Measurements from ENCODE around the gene UBC.

Gene UBC

GRCh38 chr12:124914392-124915238, at the start of gene UBC:
UBC (minus strand) TSS chr12:124914650; CDS start chr12:124913771, 879 bp downstream.
- peak; percentile 86 for DNase-seq (ENCODE audit: low read depth, low spot score)

- no peak for DNase-seq (ENCODE audit: low read depth, low spot score)
These were observed 48.8 kb upstream of the UBC start for GRCh38 chr12:124963211-124963610.

- DNase-seq (ENCODE audit: low read depth, low spot score), result no peak
These were observed 46.6 kb upstream of the UBC start for GRCh38 chr12:124961055-124961454.

GRCh38 chr12:124956571-124956970, 42.1 kb upstream of the UBC start:
- no peak for DNase-seq (ENCODE audit: low read depth, low spot score)

- no peak for DNase-seq (ENCODE audit: low read depth, low spot score)
These were observed 40.3 kb upstream of the UBC start for GRCh38 chr12:124954771-124955170.

- no peak for DNase-seq (ENCODE audit: low read depth, low spot score)
These were observed 39.4 kb upstream of the UBC start for GRCh38 chr12:124953689-124954405.

- no peak for DNase-seq (ENCODE audit: low read depth, low spot score)
These were observed 38.4 kb upstream of the UBC start for GRCh38 chr12:124952801-124953200.

- DNase-seq (ENCODE audit: low read depth, low spot score), result no peak
These were observed 37.8 kb upstream of the UBC start for GRCh38 chr12:124952295-124952694.

- no peak for DNase-seq (ENCODE audit: low read depth, low spot score)
These were observed 35.6 kb upstream of the UBC start for GRCh38 chr12:124949779-124950728.

GRCh38 chr12:124949066-124949465, 34.6 kb upstream of the UBC start:
- no peak for DNase-seq (ENCODE audit: low read depth, low spot score)

GRCh38 chr12:124947561-124948398, 33.3 kb upstream of the UBC start:
- DNase-seq (ENCODE audit: low read depth, low spot score), result no peak

- no peak for DNase-seq (ENCODE audit: low read depth, low spot score)
These were observed 32.6 kb upstream of the UBC start for GRCh38 chr12:124947013-124947412.

- DNase-seq (ENCODE audit: low read depth, low spot score), result no peak
These were observed 32.0 kb upstream of the UBC start for GRCh38 chr12:124946447-124946793.

GRCh38 chr12:124941170-124941527, 26.7 kb upstream of the UBC start:
- DNase-seq (ENCODE audit: low read depth, low spot score), result no peak

GRCh38 chr12:124940393-124941169, 26.1 kb upstream of the UBC start:
- peak; percentile 66 for DNase-seq (ENCODE audit: low read depth, low spot score)

GRCh38 chr12:124940143-124940392, 25.6 kb upstream of the UBC start:
- no peak for DNase-seq (ENCODE audit: low read depth, low spot score)

GRCh38 chr12:124939421-124940142, 25.1 kb upstream of the UBC start:
- DNase-seq (ENCODE audit: low read depth, low spot score), result peak; percentile 82

GRCh38 chr12:124939079-124939420, 24.6 kb upstream of the UBC start:
- DNase-seq (ENCODE audit: low read depth, low spot score), result no peak

GRCh38 chr12:124938587-124938986, 24.1 kb upstream of the UBC start:
- no peak for DNase-seq (ENCODE audit: low read depth, low spot score)

GRCh38 chr12:124938108-124938507, 23.7 kb upstream of the UBC start:
- no peak for DNase-seq (ENCODE audit: low read depth, low spot score)
